ENCODE results near the gene TBC1D1. TPM values are rescaled to one million over a fixed set of nuclear protein-coding genes. Genes with fewer than 3 reads are reported as not detected.

Gene TBC1D1
- total RNA-seq, 1 donor from 2014 or later = 129 TPM

GRCh38 chr4:37889849-37890800 is 759 bp upstream of the TBC1D1 start:
- TF ChIP-seq CTCF (IDR thresholded peaks at IDR 0.05; ENCODE audit: borderline replicate concordance) = peak; percentile 43
- Histone ChIP-seq H3K4me3 (peak overlapping the region; percentile 97), H3K27ac (replicated peaks) (peak overlapping the region; percentile 94), H3K36me3 (no peaks in the 10 kb centered on the region), H3K4me1 (peaks cover 48% of the 10 kb centered on the region), H3K27me3 (ENCODE audit: low read depth) (no peaks in the 10 kb centered on the region), H3K9me3 (replicated peaks) (no peaks in the 10 kb centered on the region)
- peak; percentile 83 for DNase-seq
- intact Hi-C loops (cut with micrococcal nuclease) = loop anchor here (10.0 kb wide), 2 partner anchors 65 to 75 kb away; partner anchors contain the start of genes PGM2 and PTTG2

- H3K27me3 ChIP-seq (ENCODE audit: low read depth) = no peaks in the 10 kb centered on the region
- intact Hi-C loops (cut with micrococcal nuclease) = loop anchor here (10.0 kb wide), 1 partner anchor 73 kb away; the partner anchor contains the start of gene PTTG2
- H3K9me3 ChIP-seq (replicated peaks) = no peaks in the 10 kb centered on the region
- peak overlapping the region; percentile 97 for H3K4me3 ChIP-seq
- no peak for TF ChIP-seq CTCF (IDR thresholded peaks at IDR 0.05; ENCODE audit: borderline replicate concordance)
- peak overlapping the region; percentile 94 for H3K27ac ChIP-seq (replicated peaks)
- peaks cover 53% of the 10 kb centered on the region for H3K4me1 ChIP-seq
- DNase-seq = peak; percentile 37
- no peaks in the 10 kb centered on the region for H3K36me3 ChIP-seq
Measured at GRCh38 chr4:37891260-37892159, 626 bp downstream of the TBC1D1 start.

- Histone ChIP-seq H3K27me3 (ENCODE audit: low read depth) (no peaks in the 10 kb centered on the region), H3K4me1 (peaks cover 63% of the 10 kb centered on the region), H3K9me3 (replicated peaks) (no peaks in the 10 kb centered on the region), H3K27ac (replicated peaks) (peak overlapping the region; percentile 94), H3K36me3 (no peaks in the 10 kb centered on the region), H3K4me3 (peak overlapping the region; percentile 25)
- intact Hi-C loops (cut with micrococcal nuclease) = loop anchor here (10.0 kb wide), 1 partner anchor 72 kb away; the partner anchor contains the start of gene PTTG2
- TF ChIP-seq CTCF (IDR thresholded peaks at IDR 0.05; ENCODE audit: borderline replicate concordance) = no peak
- no peak for DNase-seq
Measured at GRCh38 chr4:37892641-37893040, 1.8 kb downstream of the TBC1D1 start.

DNA sequence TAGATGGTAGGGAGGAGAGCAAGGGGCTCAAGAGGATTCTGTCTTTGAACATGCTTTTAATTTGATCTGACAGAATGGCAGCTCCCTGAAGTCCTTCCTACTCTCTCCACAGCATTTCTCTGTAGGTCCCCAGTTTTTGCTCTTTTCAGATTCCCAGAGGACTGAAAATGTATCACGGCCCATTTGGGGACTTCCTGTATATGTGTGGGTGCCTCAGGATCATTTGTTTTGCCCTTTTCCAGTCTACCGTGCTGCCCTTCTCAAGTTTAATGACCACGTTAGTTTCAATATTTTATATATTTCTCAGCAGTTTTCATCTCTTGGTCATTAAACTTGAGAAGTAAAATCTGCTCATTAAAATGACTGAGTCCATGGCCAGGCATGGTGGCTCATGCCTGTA is 2.3 kb downstream of the TBC1D1 start:
- no peak for DNase-seq
- no peaks in the 10 kb centered on the region for H3K9me3 ChIP-seq (replicated peaks)
- H3K27ac ChIP-seq (replicated peaks) = peak overlapping the region; percentile 94
- peaks cover 64% of the 10 kb centered on the region for H3K4me1 ChIP-seq
- TF ChIP-seq CTCF (IDR thresholded peaks at IDR 0.05; ENCODE audit: borderline replicate concordance) = no peak
- H3K36me3 ChIP-seq = no peaks in the 10 kb centered on the region
- H3K27me3 ChIP-seq (ENCODE audit: low read depth) = no peaks in the 10 kb centered on the region
- intact Hi-C loops (cut with micrococcal nuclease) = loop anchor here (10.0 kb wide), 1 partner anchor 72 kb away; the partner anchor contains the start of gene PTTG2
- H3K4me3 ChIP-seq = peak overlapping the region; percentile 25

GRCh38 chr4:37895271-37895670 is 4.4 kb downstream of the TBC1D1 start:
- no peak overlapping the region for H3K27ac ChIP-seq (replicated peaks)
- intact Hi-C loops (cut with micrococcal nuclease) = loop anchor here (10.0 kb wide), 1 partner anchor 70 kb away; the partner anchor contains the start of gene PTTG2
- H3K36me3 ChIP-seq = no peaks in the 10 kb centered on the region
- H3K4me3 ChIP-seq = no peak overlapping the region
- no peaks in the 10 kb centered on the region for H3K27me3 ChIP-seq (ENCODE audit: low read depth)
- DNase-seq = no peak
- H3K9me3 ChIP-seq (replicated peaks) = no peaks in the 10 kb centered on the region
- TF ChIP-seq CTCF (IDR thresholded peaks at IDR 0.05; ENCODE audit: borderline replicate concordance) = no peak
- H3K4me1 ChIP-seq = peaks cover 60% of the 10 kb centered on the region
